Left ventricle myocardium superior (tissue), 1 donor: ENCODE measurements around the gene ZNF37A. TPM values are rescaled to one million over a fixed set of nuclear protein-coding genes. Genes with fewer than 3 reads are reported as not detected.
"Not testable (repeated sequence)": the region's sequence is repeated elsewhere in the genome, so short reads cannot be mapped to it uniquely, and the experiment has no call there.

Experiments
- ATAC-seq: fragments of 200-7000 bp; cut with Tn5 transposase; one replicate; pipeline ENCODE4 v1.9.1; 2020; ENCODE audit warnings: mild to moderate bottlenecking, moderate library complexity
- DNase-seq: peaks from one replicate; pipeline ENCODE4 v3.0.0-alpha.2; 2020
- intact Hi-C: fragments of 100-400 bp; cut with micrococcal nuclease; formaldehyde crosslinking; loops from one replicate; pipeline ENCODE4 v1.11.0; 2022
- total RNA-seq: library from RNA; stranded (reverse); fragmentation: NEBNext Ultra II Directional; extraction: Animal tissue kit (Norgen Biotek cat#: 25700); gene quantifications from one replicate; pipeline ENCODE4 v1.2.1, GENCODE V29; 2021
- donor health status: DM: no; HTN: yes; CAD: no; lungs with severe emphysema.

Gene ZNF37A
- total RNA-seq, 1 donor from 2014 or later = 9.8 TPM

DNA sequence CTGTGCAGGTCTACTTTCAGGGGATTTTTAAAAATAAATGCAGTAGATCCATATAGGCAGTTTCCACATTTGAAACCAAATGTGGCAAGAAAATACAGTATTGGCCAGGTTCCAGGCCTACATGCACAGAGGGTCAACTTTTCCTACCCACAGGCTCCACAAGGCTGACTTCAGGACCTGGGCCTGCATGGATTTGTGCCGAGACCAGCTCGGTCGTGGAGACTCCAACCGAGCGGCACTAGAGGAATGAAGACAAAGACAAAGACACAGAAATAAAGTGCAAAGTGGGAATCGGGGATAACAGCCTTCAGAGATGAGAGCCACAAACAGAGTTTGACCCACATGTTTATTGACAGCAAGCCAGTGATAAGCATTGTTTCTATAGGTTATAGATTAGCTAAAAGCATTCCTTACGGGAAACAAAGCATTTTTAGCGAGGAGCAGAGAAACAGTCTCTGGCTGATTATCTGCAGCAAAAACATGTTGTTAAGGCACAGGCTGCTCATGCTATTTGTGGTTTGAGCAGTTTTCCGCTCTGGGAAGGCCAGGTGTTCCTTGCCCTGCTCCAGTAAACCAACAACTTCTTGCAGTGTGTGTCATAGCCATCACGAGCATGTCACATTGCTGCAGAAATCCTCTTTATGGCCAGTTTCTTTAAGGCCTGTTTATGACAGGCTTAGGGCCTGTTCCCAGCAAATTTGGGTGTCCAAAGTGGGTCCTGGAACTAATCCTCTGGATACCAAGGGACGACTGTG, 52.6 kb downstream of the ZNF37A start:
- intact Hi-C loops = no loop called here
- no peak for ATAC-seq
- no peak for DNase-seq

DNA sequence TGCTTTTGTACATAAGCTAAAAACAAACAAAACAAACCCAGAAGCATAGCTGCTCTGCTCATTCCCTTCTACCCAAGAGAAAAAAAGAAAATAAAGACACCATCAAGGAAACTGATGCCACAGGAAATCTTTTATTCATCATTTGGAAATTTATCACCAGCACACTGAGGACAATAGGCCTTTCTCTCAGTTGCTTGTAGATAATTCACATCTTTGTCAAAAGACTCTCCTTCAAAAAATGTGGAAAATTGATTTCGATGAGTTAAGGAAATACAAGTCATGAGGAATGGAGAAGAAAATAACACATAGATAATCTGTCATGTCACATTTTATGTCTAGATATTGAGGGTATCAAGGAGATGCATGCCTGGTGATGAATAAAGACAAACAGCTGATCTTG, 53.5 kb downstream of the ZNF37A start:
- no peak for ATAC-seq
- intact Hi-C loops = no loop called here
- DNase-seq = no peak

DNA sequence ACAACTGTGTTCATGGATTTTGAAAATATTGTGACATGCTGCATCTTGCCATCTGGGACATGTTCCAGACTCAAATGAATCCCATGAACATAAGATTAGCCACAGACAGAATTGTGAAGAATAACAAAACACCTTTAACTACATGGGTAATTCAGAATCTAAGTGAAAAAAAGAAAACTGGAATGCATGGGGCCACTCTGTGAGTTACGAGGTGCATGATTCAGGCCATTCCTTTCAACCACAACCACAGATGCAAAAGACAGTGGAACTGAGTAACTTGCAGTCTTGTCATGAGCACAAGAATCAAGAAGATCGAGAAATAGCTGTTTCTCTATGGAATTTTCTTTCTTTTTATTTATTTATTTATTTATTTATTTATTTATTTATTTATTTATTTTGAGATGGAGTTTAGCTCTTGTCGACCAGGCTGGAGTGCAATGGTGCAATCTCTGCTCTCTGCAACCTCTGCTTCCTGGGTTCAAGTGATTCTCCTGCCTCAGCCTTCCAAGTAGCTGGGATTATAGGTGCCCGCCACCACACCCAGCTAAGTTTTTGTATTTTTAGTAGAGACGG, 56.8 kb downstream of the ZNF37A start:
- intact Hi-C loops, DNase-seq, ATAC-seq: not testable (repeated sequence)

DNA sequence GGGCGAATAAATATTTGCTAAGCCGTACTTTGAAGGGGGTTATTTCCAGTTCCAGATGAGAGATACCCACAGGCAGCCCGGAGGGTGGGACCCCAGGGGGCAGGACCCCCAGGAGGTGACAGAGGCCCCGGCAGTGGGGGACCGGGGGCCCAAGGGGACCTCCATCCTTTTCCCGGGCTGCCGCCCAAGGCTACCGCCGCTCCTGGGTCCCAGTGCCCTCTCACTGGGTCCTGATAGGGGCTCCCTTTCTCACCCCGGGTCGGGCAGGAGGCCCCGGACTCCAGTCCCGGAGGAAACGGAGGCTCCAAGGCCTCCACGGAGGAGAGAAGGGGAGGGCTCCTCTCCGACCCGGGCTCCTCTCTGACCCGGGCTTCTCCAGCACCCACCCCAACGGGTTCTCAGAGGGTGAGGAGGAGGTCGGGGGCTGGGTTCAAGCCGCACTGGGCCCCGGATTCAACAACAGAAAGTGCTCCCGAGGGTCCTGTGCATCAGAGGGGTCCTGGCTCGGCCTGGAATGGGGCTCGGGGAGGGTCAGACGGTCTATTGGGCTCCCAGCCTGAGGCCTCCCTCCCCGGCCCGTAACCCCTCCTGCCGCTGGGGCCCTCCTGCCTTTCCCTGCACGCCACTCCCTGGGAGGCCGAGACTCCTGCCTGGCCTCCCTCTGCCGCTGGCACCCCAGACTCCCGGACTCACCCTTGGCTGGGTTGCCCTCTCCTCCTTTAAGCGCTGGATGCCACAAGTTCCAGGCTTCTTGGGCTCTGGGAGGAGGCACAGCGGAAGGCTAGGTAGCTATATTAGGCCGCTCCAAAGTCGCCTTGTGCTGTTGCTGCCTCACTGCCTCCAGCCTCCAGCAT, 62.5 kb downstream of the ZNF37A start:
- intact Hi-C loops = no loop called here
- no peak for DNase-seq
- ATAC-seq = no peak

DNA sequence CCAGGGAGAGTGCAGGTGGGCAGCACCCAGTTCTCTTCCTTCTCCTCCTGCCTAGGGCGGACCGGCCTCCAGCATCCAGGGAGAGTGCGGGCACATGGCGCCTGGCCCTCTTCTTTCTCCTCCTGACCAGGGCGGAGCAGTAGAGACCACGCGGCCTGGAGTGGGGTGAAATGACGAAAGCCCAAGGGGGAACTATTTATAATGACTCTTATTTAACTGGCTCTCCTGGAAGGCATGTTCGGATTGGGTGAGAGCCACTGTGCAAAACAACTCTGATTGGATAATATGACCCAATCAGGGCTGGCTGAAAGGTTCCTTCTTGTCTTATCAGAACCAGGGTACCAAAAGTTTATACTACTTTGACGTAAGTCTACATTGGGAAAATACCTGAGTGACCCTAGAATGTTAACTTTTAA, 63.1 kb downstream of the ZNF37A start:
- intact Hi-C loops = no loop called here
- DNase-seq = no peak
- ATAC-seq = no peak

DNA sequence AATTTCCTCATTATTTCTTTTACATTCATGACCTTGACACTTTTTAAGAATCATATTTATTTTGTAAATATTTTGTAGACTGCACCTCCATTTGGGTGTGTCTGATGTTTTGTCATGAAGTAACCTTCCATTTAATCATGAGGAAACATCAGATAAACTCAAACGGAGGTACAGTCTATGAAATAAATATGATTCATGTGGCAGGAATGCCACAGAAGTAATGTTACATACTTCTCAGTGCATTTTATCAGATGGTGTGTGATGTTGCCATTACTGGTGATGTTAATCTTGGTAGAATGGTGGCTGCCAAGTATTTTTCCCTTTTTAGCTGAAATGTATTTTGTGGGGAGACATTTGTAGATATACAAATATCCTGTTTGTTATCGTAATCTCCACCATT, 64.9 kb downstream of the ZNF37A start:
- ATAC-seq (no peak), DNase-seq (no peak)
- intact Hi-C loops = no loop called here

DNA sequence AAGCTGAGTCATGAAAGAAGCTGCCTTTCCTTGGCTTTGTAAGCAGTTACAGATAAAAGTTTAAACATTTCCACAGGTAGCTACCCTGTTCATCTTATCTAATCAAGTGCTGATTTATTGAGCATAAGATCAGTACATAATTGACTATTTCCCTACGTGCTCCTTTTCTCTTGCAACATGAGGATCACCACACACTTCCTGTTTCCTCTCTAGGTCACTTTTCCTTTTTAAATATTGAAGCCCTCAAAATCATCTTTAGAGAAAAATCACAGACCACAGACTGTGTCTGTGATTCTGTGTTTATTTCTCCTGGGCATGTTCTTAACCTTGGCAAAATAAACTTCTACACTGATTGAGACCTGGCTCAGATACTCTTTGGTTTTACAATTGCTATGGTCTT, 69.5 kb downstream of the ZNF37A start:
- intact Hi-C loops = no loop called here
- no peak for DNase-seq
- ATAC-seq = no peak

DNA sequence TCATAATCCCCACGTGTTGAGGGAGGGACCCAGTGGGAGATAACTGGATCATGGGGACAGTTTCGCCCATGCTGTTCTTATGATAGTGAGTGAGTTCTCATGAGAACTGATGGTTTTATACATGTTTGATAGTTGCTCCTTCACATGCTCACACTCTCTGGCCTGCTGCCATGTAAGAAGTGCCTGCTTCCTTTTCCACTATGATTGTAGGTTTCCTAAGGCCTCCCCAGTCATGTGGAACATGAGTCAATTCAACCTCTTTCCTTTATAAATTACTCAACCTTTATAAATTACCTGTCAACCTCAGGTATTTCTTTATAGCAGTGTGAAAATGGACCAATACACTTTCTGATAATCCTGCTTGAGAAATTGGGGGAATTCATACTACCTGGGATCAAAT, 80.2 kb downstream of the ZNF37A start:
- DNase-seq (no peak), ATAC-seq (no peak)
- intact Hi-C loops = no loop called here

DNA sequence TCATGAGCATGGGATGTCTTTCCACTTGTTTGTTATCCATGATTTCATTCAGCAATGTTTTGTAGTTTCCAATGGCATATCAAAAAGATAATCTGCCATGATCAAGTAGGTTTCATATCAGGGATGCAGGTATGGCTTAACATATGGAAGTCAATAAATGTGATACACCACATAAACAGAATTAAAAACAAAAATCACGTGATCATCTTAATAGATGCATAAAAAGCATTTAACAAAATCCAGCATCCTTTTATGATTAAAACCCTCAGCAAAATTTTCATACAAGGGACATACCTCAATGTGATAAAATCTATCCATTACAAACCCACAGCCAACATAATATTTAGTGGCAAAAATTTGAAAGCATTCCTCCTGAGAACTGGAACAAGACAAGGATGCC, 90.3 kb downstream of the ZNF37A start:
- ATAC-seq (no peak), DNase-seq (no peak)
- intact Hi-C loops = no loop called here

Other genes with a start within 250 kb of the ZNF37A start
- gene ZNF248, start 236.7 kb upstream of the ZNF37A start, total RNA-seq = 12.9 TPM
- 19.4 TPM for gene ZNF25, start 117.7 kb upstream of the ZNF37A start, total RNA-seq
- 23.6 TPM for gene ZNF33A, start 83.7 kb upstream of the ZNF37A start, total RNA-seq